HEK293T (cell line): ENCODE data around the gene NEK1.
"Not testable (repeated sequence)": the region's sequence is repeated elsewhere in the genome, so short reads cannot be mapped to it uniquely, and the experiment has no call there.

Experiments used
- CTCF ChIA-PET: fragments of 350-600 bp; formaldehyde crosslinking; extraction: SDS; loops from one replicate; lab custom pipeline; 2021; ENCODE audit warnings: antibody characterized with exemption, inconsistent platforms; lab: Yijun Ruan, JAX
- POLR2A ChIA-PET: fragments of 350-600 bp; formaldehyde crosslinking; extraction: SDS; loops from one replicate; lab custom pipeline; 2020; ENCODE audit warnings: antibody characterized with exemption, inconsistent platforms; lab: Yijun Ruan, JAX
- DNase-seq: peaks from one replicate; pipeline ENCODE4 v3.0.0; 2012; ENCODE audit warnings: mixed read lengths; ENCODE audit errors: extremely low spot score
- ARNT ChIP-seq: fragments of 450-650 bp; IDR thresholded peaks from 2 replicates; pipeline ENCODE4 v1.6.1; 2017; ENCODE audit warnings: mild to moderate bottlenecking
- BHLHE40 ChIP-seq: fragments of 450-650 bp; IDR thresholded peaks from 2 replicates; pipeline ENCODE4 v1.6.1; 2016; ENCODE audit warnings: mild to moderate bottlenecking, moderate library complexity, borderline replicate concordance
- CTBP1 ChIP-seq: fragments of 450-650 bp; IDR thresholded peaks from 2 replicates; pipeline ENCODE4 v1.6.1; 2016; ENCODE audit warnings: borderline replicate concordance
- ELF4 ChIP-seq: fragments of 450-650 bp; IDR thresholded peaks from 2 replicates; pipeline ENCODE4 v1.6.1; 2017; ENCODE audit warnings: antibody characterized with exemption
- FOXA1 ChIP-seq: fragments of 450-650 bp; IDR thresholded peaks from 2 replicates; pipeline ENCODE4 v1.6.1; 2016; ENCODE audit warnings: mild to moderate bottlenecking
- FOXK2 ChIP-seq: fragments of 450-650 bp; IDR thresholded peaks from 2 replicates; pipeline ENCODE4 v1.6.1; 2016; ENCODE audit warnings: mild to moderate bottlenecking
- FOXM1 ChIP-seq: fragments of 450-650 bp; IDR thresholded peaks from 2 replicates; pipeline ENCODE4 v1.6.1; 2017; ENCODE audit warnings: mild to moderate bottlenecking, borderline replicate concordance
- HDGF ChIP-seq: fragments of 450-650 bp; IDR thresholded peaks from 2 replicates; pipeline ENCODE4 v1.6.1; 2017; ENCODE audit warnings: antibody characterized with exemption, borderline replicate concordance
- L3MBTL2 ChIP-seq: fragments of 450-650 bp; conservative IDR thresholded peaks from 2 replicates; pipeline ENCODE4 v1.6.1; 2016; ENCODE audit warnings: mild to moderate bottlenecking
- LEF1 ChIP-seq: fragments of 450-650 bp; IDR thresholded peaks from 2 replicates; pipeline ENCODE4 v1.6.1; 2017; ENCODE audit warnings: mild to moderate bottlenecking, borderline replicate concordance
- NFRKB ChIP-seq: fragments of 450-650 bp; IDR thresholded peaks from 2 replicates; pipeline ENCODE4 v1.6.1; 2016; ENCODE audit warnings: mild to moderate bottlenecking, moderate library complexity
- SP1 ChIP-seq: fragments of 450-650 bp; IDR thresholded peaks from 2 replicates; pipeline ENCODE4 v1.6.1; 2017
- SUZ12 ChIP-seq: fragments of 450-650 bp; IDR thresholded peaks from 2 replicates; pipeline ENCODE4 v1.6.1; 2016; ENCODE audit warnings: mild to moderate bottlenecking
- TARDBP ChIP-seq: fragments of 450-650 bp; IDR thresholded peaks from 2 replicates; pipeline ENCODE4 v1.6.1; 2016
- ZNF384 ChIP-seq: fragments of 450-650 bp; IDR thresholded peaks from 2 replicates; pipeline ENCODE4 v1.6.1; 2016
- TF ChIP-seq, protein P1 (sequence below): fragments of 450-650 bp; IDR thresholded peaks from 2 replicates; pipeline ENCODE4 v1.6.1; 2016

NEK1 gene

GRCh38 chr4:169567916-169568315 lies 44.5 kb downstream of the NEK1 start:
- CTCF ChIA-PET = no interaction called here
- TF ChIP-seq TARDBP = no peak
- TF ChIP-seq HDGF = no peak
- TF ChIP-seq FOXA1 = no peak
- TF ChIP-seq ARNT = no peak
- TF ChIP-seq LEF1 = no peak
- TF ChIP-seq ZNF384 = no peak
- TF ChIP-seq SP1 = no peak
- no peak for TF ChIP-seq BHLHE40
- TF ChIP-seq L3MBTL2 = no peak
- no peak for TF ChIP-seq NFRKB
- no peak for TF ChIP-seq CTBP1
- TF ChIP-seq ELF4 = no peak
- TF ChIP-seq FOXK2 = no peak
- TF ChIP-seq, protein P1, sequence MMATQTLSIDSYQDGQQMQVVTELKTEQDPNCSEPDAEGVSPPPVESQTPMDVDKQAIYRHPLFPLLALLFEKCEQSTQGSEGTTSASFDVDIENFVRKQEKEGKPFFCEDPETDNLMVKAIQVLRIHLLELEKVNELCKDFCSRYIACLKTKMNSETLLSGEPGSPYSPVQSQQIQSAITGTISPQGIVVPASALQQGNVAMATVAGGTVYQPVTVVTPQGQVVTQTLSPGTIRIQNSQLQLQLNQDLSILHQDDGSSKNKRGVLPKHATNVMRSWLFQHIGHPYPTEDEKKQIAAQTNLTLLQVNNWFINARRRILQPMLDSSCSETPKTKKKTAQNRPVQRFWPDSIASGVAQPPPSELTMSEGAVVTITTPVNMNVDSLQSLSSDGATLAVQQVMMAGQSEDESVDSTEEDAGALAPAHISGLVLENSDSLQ = no peak
- no peak for TF ChIP-seq FOXM1
- no peak for TF ChIP-seq SUZ12
- no peak for DNase-seq
- POLR2A ChIA-PET = no interaction called here

GRCh38 chr4:169566021-169566818 lies 46.2 kb downstream of the NEK1 start:
- ChIA-PET POLR2A (no interaction called here), CTCF (interaction anchor here (0.5 to 2.0 kb wide), 6 partner anchors 10 to 634 kb away, joined by 3 to 12 read pairs (median 3); no protein-coding TSS in a partner anchor)
- TF ChIP-seq FOXM1 (no peak), CTBP1 (no peak), ARNT (no peak), BHLHE40 (no peak), TARDBP (no peak)
- peak; percentile 25 for DNase-seq

- CTCF ChIA-PET = interaction anchor here (0.5 to 2.0 kb wide), 5 partner anchors 9 to 634 kb away, joined by 3 to 12 read pairs (median 3); no protein-coding TSS in a partner anchor
- no peak for DNase-seq
- TF ChIP-seq BHLHE40 (no peak), FOXA1 (no peak), ARNT (no peak), HDGF (no peak), SUZ12 (no peak), FOXM1 (no peak), ELF4 (no peak), LEF1 (no peak), SP1 (no peak), NFRKB (no peak), L3MBTL2 (no peak), CTBP1 (no peak), ZNF384 (no peak), TARDBP (no peak), FOXK2 (no peak)
- TF ChIP-seq, protein P1 = no peak
- POLR2A ChIA-PET = no interaction called here
Observed at GRCh38 chr4:169565606-169566005, 46.8 kb downstream of the NEK1 start.

DNA sequence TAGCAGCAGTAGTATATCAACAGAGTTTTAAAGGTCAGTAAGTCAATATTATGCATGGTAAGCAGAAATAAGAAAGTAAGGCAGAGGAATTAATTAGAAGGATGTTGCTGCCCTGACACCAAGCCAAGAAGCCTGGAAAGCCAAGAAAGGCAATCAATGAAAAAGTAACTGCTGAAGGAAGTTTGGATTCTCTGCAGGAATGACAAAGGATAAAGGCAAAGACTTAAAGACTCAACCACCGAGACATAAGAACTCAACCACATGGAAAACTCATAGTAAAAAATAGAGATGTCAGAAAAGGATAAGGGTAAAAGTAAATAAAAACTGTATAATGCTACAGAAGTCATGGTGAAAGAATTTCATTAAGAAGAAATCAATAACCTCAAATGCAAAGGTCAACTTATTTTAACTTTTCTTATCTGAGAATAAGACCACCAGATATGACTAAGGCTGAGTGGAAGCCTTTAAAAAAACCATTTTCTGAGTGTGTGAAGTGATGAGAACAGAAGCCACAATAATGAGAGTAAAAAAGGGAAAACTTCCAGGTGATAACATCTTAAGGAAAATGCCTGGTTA lies 55.2 kb downstream of the NEK1 start:
- POLR2A ChIA-PET = no interaction called here

GRCh38 chr4:169546548-169546947 lies 65.8 kb downstream of the NEK1 start:
- CTCF ChIA-PET, DNase-seq: not testable (repeated sequence)

More for the DNA sequence above, 55.2 kb downstream of the NEK1 start:
- CTCF ChIA-PET = interaction anchor here (0.6 to 1.1 kb wide), 2 partner anchors 8 to 73 kb away, joined by 3 read pairs; no protein-coding TSS in a partner anchor
- no peak for TF ChIP-seq BHLHE40
- no peak for TF ChIP-seq FOXA1
- no peak for TF ChIP-seq ELF4
- no peak for TF ChIP-seq CTBP1
- no peak for TF ChIP-seq L3MBTL2
- no peak for TF ChIP-seq HDGF
- DNase-seq = no peak

GRCh38 chr4:169540774-169541173 lies 71.6 kb downstream of the NEK1 start:
- no peak for DNase-seq
- no peak for TF ChIP-seq ZNF384
- TF ChIP-seq, protein P1 = no peak
- TF ChIP-seq NFRKB = no peak
- no peak for TF ChIP-seq FOXK2
- no peak for TF ChIP-seq TARDBP
- no peak for TF ChIP-seq CTBP1
- ChIA-PET CTCF (no interaction called here), POLR2A (no interaction called here)

More at GRCh38 chr4:169546548-169546947, 65.8 kb downstream of the NEK1 start:
- POLR2A ChIA-PET = not testable (repeated sequence)
